K562 (cell line): ENCODE results near the gene ZMPSTE24. TPM values are rescaled to one million over a fixed set of nuclear protein-coding genes. Genes with fewer than 3 reads are reported as not detected.

Experiments
- ARID1B ChIP-seq: fragments of 450-650 bp; IDR thresholded peaks from 2 replicates; pipeline ENCODE4 v1.6.1; 2016; ENCODE audit warnings: antibody characterized with exemption, mild to moderate bottlenecking, inconsistent platforms
- ATF3 ChIP-seq, 2 experiments: fragments of 450-650 bp in 1 of 2; sonication (generic) in 1 of 2; formaldehyde crosslinking in 1 of 2; IDR thresholded peaks in 1 of 2; conservative IDR thresholded peaks in 1 of 2; 2 replicates each; pipeline versions ENCODE4 v1.6.1 to v1.8.1; 2016 to 2023; ENCODE audit warnings: mild to moderate bottlenecking in 2 of 2, moderate library complexity in 2 of 2, inconsistent platforms in 1 of 2, missing genetic modification reagents in 1 of 2
- ATF4 ChIP-seq: fragments of 450-650 bp; formaldehyde crosslinking; IDR thresholded peaks from 2 replicates; pipeline ENCODE4 v1.4.0; 2022; ENCODE audit warnings: mild to moderate bottlenecking, moderate library complexity
- C11orf30 ChIP-seq: fragments of 450-650 bp; IDR thresholded peaks from 2 replicates; pipeline ENCODE4 v1.6.1; 2016; ENCODE audit warnings: low read depth, mild to moderate bottlenecking
- CCAR2 ChIP-seq: fragments of 200-400 bp; formaldehyde crosslinking; IDR thresholded peaks from 2 replicates; pipeline ENCODE4 v1.6.1; 2017; ENCODE audit warnings: mild to moderate bottlenecking, low read depth, low read length
- GABPB1 ChIP-seq: sonication (generic); formaldehyde crosslinking; IDR thresholded peaks from 2 replicates; pipeline ENCODE4 v1.8.0; 2022; ENCODE audit warnings: mild to moderate bottlenecking, missing genetic modification reagents
- GATA2 ChIP-seq: sonication (generic); formaldehyde crosslinking; IDR thresholded peaks from 2 replicates; pipeline ENCODE4 v1.4.0; 2020; ENCODE audit warnings: mild to moderate bottlenecking, missing genetic modification reagents
- HDAC1 ChIP-seq, 2 experiments: fragments of 450-650 bp; IDR thresholded peaks; 2 replicates each; pipeline ENCODE4 v1.6.1; 2016 to 2017; ENCODE audit warnings: inconsistent platforms in 1 of 2, mild to moderate bottlenecking in 1 of 2, moderate library complexity in 1 of 2
- LEF1 ChIP-seq: fragments of 450-650 bp; IDR thresholded peaks from 2 replicates; pipeline ENCODE4 v1.6.1; 2016; ENCODE audit warnings: mild to moderate bottlenecking
- MLLT1 ChIP-seq, 2 experiments: fragments of 450-650 bp; IDR thresholded peaks; 2 replicates each; pipeline ENCODE4 v1.6.1; 2016
- NFRKB ChIP-seq: fragments of 450-650 bp; IDR thresholded peaks from 2 replicates; pipeline ENCODE4 v1.6.1; 2016; ENCODE audit warnings: low read depth
- NRF1 ChIP-seq, 2 experiments: fragments of 450-650 bp; IDR thresholded peaks in 1 of 2; conservative IDR thresholded peaks in 1 of 2; 2 replicates each; pipeline ENCODE4 v1.6.1; 2014; ENCODE audit warnings: mild to moderate bottlenecking in 2 of 2
- POLR3A ChIP-seq: IDR thresholded peaks from 2 replicates; pipeline ENCODE4 v1.6.1; 2011; ENCODE audit warnings: borderline replicate concordance, mild to moderate bottlenecking, moderate library complexity; ENCODE audit not compliant: insufficient read length, insufficient read depth; ENCODE audit errors: extremely low read depth
- RAD51 ChIP-seq: fragments of 450-650 bp; IDR thresholded peaks from 2 replicates; pipeline ENCODE4 v1.7.1; 2016; ENCODE audit warnings: low read depth, mild to moderate bottlenecking, borderline replicate concordance
- SMARCE1 ChIP-seq: fragments of 450-650 bp; IDR thresholded peaks from 2 replicates; pipeline ENCODE4 v1.7.1; 2016; ENCODE audit warnings: mild to moderate bottlenecking
- TCF7 ChIP-seq: sonication (generic); IDR thresholded peaks from 2 replicates; pipeline ENCODE4 v1.6.1; 2016; ENCODE audit warnings: antibody characterized with exemption, borderline replicate concordance
- THRA ChIP-seq: fragments of 450-650 bp; IDR thresholded peaks from 2 replicates; pipeline ENCODE4 v1.6.1; 2017; ENCODE audit warnings: mild to moderate bottlenecking, moderate library complexity
- ZC3H11A ChIP-seq: IDR thresholded peaks from 2 replicates; pipeline ENCODE4 v1.6.1; 2012; ENCODE audit warnings: low read depth, low read length, improper control_type of control experiment
- ZNF146 ChIP-seq: IDR thresholded peaks from one replicate; pipeline ENCODE4 v1.6.1; 2018; ENCODE audit warnings: missing compliant biosample characterization; ENCODE audit not compliant: unreplicated experiment
- ZNF518B ChIP-seq: fragments of 250-450 bp; sonication (Bioruptor Pico); IDR thresholded peaks from 2 replicates; pipeline ENCODE4 v1.5.0; 2021; ENCODE audit warnings: mild to moderate bottlenecking, moderate library complexity
- polyA plus RNA-seq, 8 experiments: library from polyadenylated mRNA; depleted of rRNA in 4 of 8; stranded (reverse) in 5 of 8; unstranded in 3 of 8; fragments of >200 nt; fragmentation: Nextera tagmentation in 2 of 8; fragmentation: Illumina TruSeq in 1 of 8; extraction: Ambion mirVana in 2 of 8; extraction: Trizol in 1 of 8; gene quantifications; 2 replicates each; pipeline versions ENCODE4 v1.2.1 to v1.2.3, GENCODE V29; 2011 to 2014; ENCODE audit warnings: inconsistent platforms in 1 of 8, missing spikeins in 1 of 8
- total RNA-seq, 7 experiments: library from RNA; depleted of rRNA in 6 of 7; stranded (reverse); fragments of >200 nt in 6 of 7; fragmentation: Illumina TruSeq in 2 of 7; extraction: Trizol in 2 of 7; gene quantifications; 2 replicates each; pipeline versions ENCODE4 v1.2.1 to v1.2.3, GENCODE V29; 2011 to 2021; ENCODE audit warnings: low replicate concordance in 1 of 7

Gene ZMPSTE24
- total and polyA plus RNA-seq, 9 of the 15 experiments (the other 6 are each of a cell fraction or from before 2014, with no cell fraction given), result 30.7 to 75.9 (median 64.3) TPM

GRCh38 chr1:40318970-40319621 is 61.1 kb downstream of the ZMPSTE24 start (continued):
- no peak for TF ChIP-seq POLR3A
- TF ChIP-seq CCAR2, result no peak
- TF ChIP-seq SMARCE1, result peak; percentile 53; the same call in 1 of the 2 replicates
- no peak for TF ChIP-seq RAD51
- no peak for TF ChIP-seq NFRKB
- TF ChIP-seq MLLT1 (IDR thresholded peaks at IDR 0.05), result peak in 1 of 2 experiments; percentile 78; a peak in 2 of 4 replicates
- no peak for TF ChIP-seq ZNF518B (CRISPR knock-in tag)
- TF ChIP-seq TCF7, result peak; percentile 66; the same call in 1 of the 2 replicates
- peak; percentile 28; the same call in 1 of the 2 replicates for TF ChIP-seq ATF3 (IDR thresholded peaks at IDR 0.05)
- no peak for TF ChIP-seq ATF3 (CRISPR knock-in tag; conservative IDR thresholded peaks at IDR 0.05)
- peak; percentile 46; the same call in 1 of the 2 replicates for TF ChIP-seq ARID1B
- TF ChIP-seq NRF1 (conservative IDR thresholded peaks at IDR 0.05 in 1 of 2, IDR thresholded peaks at IDR 0.05 in 1 of 2), result no peak
- TF ChIP-seq ZNF146 (CRISPR knock-in tag), result no peak
- peak; percentile 90 for TF ChIP-seq LEF1
- TF ChIP-seq C11orf30, result no peak
- TF ChIP-seq GATA2 (CRISPR knock-in tag), result 0 out of 2 replicates have a peak, but pooled peaks have one; percentile 35
- no peak for TF ChIP-seq ZC3H11A
- TF ChIP-seq GABPB1 (CRISPR knock-in tag), result peak; percentile 30; the same call in 1 of the 2 replicates
- no peak for TF ChIP-seq HDAC1 (IDR thresholded peaks at IDR 0.05)
- no peak for TF ChIP-seq THRA
- TF ChIP-seq ATF4 (CRISPR knock-in tag), result no peak
